Measurements from ENCODE around the gene LRTM1.

LRTM1 gene

GRCh38 chr3:54918516-54918915 lies 9.3 kb downstream of the LRTM1 start:
- Mint-ChIP-seq H3K27ac (no peak overlapping the region), H3K4me1 (ENCODE audit: low read depth in 2 of 2) (no peaks in the 10 kb centered on the region), H3K9me3 (peaks cover 0 to 12% of the 10 kb centered on the region in 2 donors), H3K4me3 (no peak overlapping the region), H3K36me3 (ENCODE audit: insufficient read depth) (no peaks in the 10 kb centered on the region), H3K27me3 (no peaks in the 10 kb centered on the region)
- DNase-seq (no peak), ATAC-seq (replicated peaks) (no peak)

GRCh38 chr3:54917862-54918261 lies 10.0 kb downstream of the LRTM1 start:
- Mint-ChIP-seq H3K4me1 (ENCODE audit: low read depth in 2 of 2) (no peaks in the 10 kb centered on the region), H3K9me3 (peaks cover 0 to 6% of the 10 kb centered on the region in 2 donors), H3K27ac (no peak overlapping the region), H3K27me3 (no peaks in the 10 kb centered on the region), H3K36me3 (ENCODE audit: insufficient read depth) (no peaks in the 10 kb centered on the region), H3K4me3 (no peak overlapping the region)
- DNase-seq (no peak), ATAC-seq (replicated peaks) (no peak)

GRCh38 chr3:54917174-54917573 lies 10.7 kb downstream of the LRTM1 start:
- DNase-seq: no peak
- Mint-ChIP-seq H3K36me3 (ENCODE audit: insufficient read depth) (no peaks in the 10 kb centered on the region), H3K9me3 (peaks cover 5% of the 10 kb centered on the region in 2 donors), H3K4me1 (ENCODE audit: low read depth in 2 of 2) (no peaks in the 10 kb centered on the region), H3K27me3 (no peaks in the 10 kb centered on the region), H3K4me3 (no peak overlapping the region), H3K27ac (no peak overlapping the region)
- ATAC-seq (replicated peaks): no peak

- Mint-ChIP-seq H3K36me3 (ENCODE audit: insufficient read depth) (no peaks in the 10 kb centered on the region), H3K4me1 (ENCODE audit: low read depth in 2 of 2) (no peaks in the 10 kb centered on the region), H3K27ac (no peak overlapping the region), H3K9me3 (peaks cover 5 to 7% of the 10 kb centered on the region in 2 donors), H3K4me3 (no peak overlapping the region), H3K27me3 (no peaks in the 10 kb centered on the region)
- no peak for DNase-seq
- no peak for ATAC-seq (replicated peaks)
Observed at GRCh38 chr3:54916732-54917131, 11.1 kb downstream of the LRTM1 start.

- Mint-ChIP-seq H3K4me3 (no peak overlapping the region), H3K36me3 (ENCODE audit: insufficient read depth) (no peaks in the 10 kb centered on the region), H3K27ac (no peak overlapping the region), H3K9me3 (peaks cover 7 to 13% of the 10 kb centered on the region in 2 donors), H3K4me1 (ENCODE audit: low read depth in 2 of 2) (no peaks in the 10 kb centered on the region), H3K27me3 (no peaks in the 10 kb centered on the region)
- DNase-seq: no peak
- no peak for ATAC-seq (replicated peaks)
Observed at GRCh38 chr3:54915976-54916375, 11.9 kb downstream of the LRTM1 start.

GRCh38 chr3:54915181-54915580 lies 12.7 kb downstream of the LRTM1 start:
- Mint-ChIP-seq H3K9me3 (peaks cover 7 to 13% of the 10 kb centered on the region in 2 donors), H3K4me1 (ENCODE audit: low read depth in 2 of 2) (no peaks in the 10 kb centered on the region), H3K36me3 (ENCODE audit: insufficient read depth) (no peaks in the 10 kb centered on the region), H3K27ac (no peak overlapping the region), H3K27me3 (no peaks in the 10 kb centered on the region), H3K4me3 (no peak overlapping the region)
- no peak for ATAC-seq (replicated peaks)
- DNase-seq: no peak

GRCh38 chr3:54914180-54914579 lies 13.7 kb downstream of the LRTM1 start:
- Mint-ChIP-seq H3K4me3 (no peak overlapping the region), H3K27me3 (no peaks in the 10 kb centered on the region), H3K4me1 (ENCODE audit: low read depth in 2 of 2) (no peaks in the 10 kb centered on the region), H3K9me3 (peaks cover 7 to 13% of the 10 kb centered on the region in 2 donors), H3K27ac (no peak overlapping the region), H3K36me3 (ENCODE audit: insufficient read depth) (no peaks in the 10 kb centered on the region)
- no peak for DNase-seq
- ATAC-seq (replicated peaks): no peak

GRCh38 chr3:54909191-54909590 lies 18.7 kb downstream of the LRTM1 start:
- H3K4me3 Mint-ChIP-seq: no peak overlapping the region
- peaks cover 12 to 13% of the 10 kb centered on the region in 2 donors for H3K9me3 Mint-ChIP-seq
- DNase-seq (no peak), ATAC-seq (replicated peaks) (no peak)
- H3K27ac Mint-ChIP-seq: no peak overlapping the region
- H3K36me3 Mint-ChIP-seq (ENCODE audit: insufficient read depth): no peaks in the 10 kb centered on the region
- no peaks in the 10 kb centered on the region for H3K4me1 Mint-ChIP-seq (ENCODE audit: low read depth in 2 of 2)
- no peaks in the 10 kb centered on the region for H3K27me3 Mint-ChIP-seq

- H3K9me3 Mint-ChIP-seq: peaks cover 6 to 9% of the 10 kb centered on the region in 2 donors
- H3K4me1 Mint-ChIP-seq (ENCODE audit: low read depth in 2 of 2): no peaks in the 10 kb centered on the region
- no peak overlapping the region for H3K27ac Mint-ChIP-seq
- H3K4me3 Mint-ChIP-seq: no peak overlapping the region
- ATAC-seq (replicated peaks) (no peak), DNase-seq (no peak)
- no peaks in the 10 kb centered on the region for H3K27me3 Mint-ChIP-seq
- no peaks in the 10 kb centered on the region for H3K36me3 Mint-ChIP-seq (ENCODE audit: insufficient read depth)
Observed at GRCh38 chr3:54906763-54907162, 21.1 kb downstream of the LRTM1 start.

- no peaks in the 10 kb centered on the region for H3K36me3 Mint-ChIP-seq (ENCODE audit: insufficient read depth)
- H3K4me3 Mint-ChIP-seq: no peak overlapping the region
- H3K27ac Mint-ChIP-seq: no peak overlapping the region
- ATAC-seq (replicated peaks) (no peak), DNase-seq (no peak)
- H3K27me3 Mint-ChIP-seq: no peaks in the 10 kb centered on the region
- peaks cover 0 to 7% of the 10 kb centered on the region in 2 donors for H3K9me3 Mint-ChIP-seq
- H3K4me1 Mint-ChIP-seq (ENCODE audit: low read depth in 2 of 2): no peaks in the 10 kb centered on the region
Observed at GRCh38 chr3:54905920-54906319, 21.9 kb downstream of the LRTM1 start.

GRCh38 chr3:54905261-54905888 lies 22.5 kb downstream of the LRTM1 start:
- Mint-ChIP-seq H3K4me1 (ENCODE audit: low read depth in 2 of 2) (no peaks in the 10 kb centered on the region), H3K27ac (no peak overlapping the region), H3K36me3 (ENCODE audit: insufficient read depth) (no peaks in the 10 kb centered on the region), H3K27me3 (no peaks in the 10 kb centered on the region), H3K9me3 (peaks cover 0 to 7% of the 10 kb centered on the region in 2 donors), H3K4me3 (no peak overlapping the region)
- DNase-seq: no peak
- no peak for ATAC-seq (replicated peaks)

GRCh38 chr3:54901906-54902685 lies 25.8 kb downstream of the LRTM1 start:
- H3K27ac Mint-ChIP-seq: no peak overlapping the region
- H3K36me3 Mint-ChIP-seq (ENCODE audit: insufficient read depth): no peaks in the 10 kb centered on the region
- DNase-seq (no peak), ATAC-seq (replicated peaks) (no peak)
- H3K9me3 Mint-ChIP-seq: peaks cover 0 to 11% of the 10 kb centered on the region in 2 donors
- H3K4me1 Mint-ChIP-seq (ENCODE audit: low read depth in 2 of 2): no peaks in the 10 kb centered on the region
- no peaks in the 10 kb centered on the region for H3K27me3 Mint-ChIP-seq
- H3K4me3 Mint-ChIP-seq: no peak overlapping the region

GRCh38 chr3:54900838-54901591 lies 26.8 kb downstream of the LRTM1 start:
- H3K36me3 Mint-ChIP-seq (ENCODE audit: insufficient read depth): no peaks in the 10 kb centered on the region
- no peaks in the 10 kb centered on the region for H3K4me1 Mint-ChIP-seq (ENCODE audit: low read depth in 2 of 2)
- DNase-seq (no peak), ATAC-seq (replicated peaks) (no peak)
- H3K9me3 Mint-ChIP-seq: peaks cover 0 to 9% of the 10 kb centered on the region in 2 donors
- no peak overlapping the region for H3K4me3 Mint-ChIP-seq
- H3K27me3 Mint-ChIP-seq: no peaks in the 10 kb centered on the region
- no peak overlapping the region for H3K27ac Mint-ChIP-seq

GRCh38 chr3:54899273-54899672 lies 28.6 kb downstream of the LRTM1 start:
- Mint-ChIP-seq H3K36me3 (ENCODE audit: insufficient read depth) (no peaks in the 10 kb centered on the region), H3K4me3 (no peak overlapping the region), H3K27ac (no peak overlapping the region), H3K9me3 (peaks cover 0 to 7% of the 10 kb centered on the region in 2 donors), H3K4me1 (ENCODE audit: low read depth in 2 of 2) (no peaks in the 10 kb centered on the region), H3K27me3 (no peaks in the 10 kb centered on the region)
- DNase-seq (no peak), ATAC-seq (replicated peaks) (no peak)
